AG09309 (cell line): ENCODE measurements around the gene ZBTB16.
A peak's percentile ranks its signal among the peaks of the same experiment; 100 is the strongest.

ENCODE experiments used
- DNase-seq: peaks from one replicate; pipeline ENCODE4 v3.0.0-alpha.2; 2010; ENCODE audit warnings: low read depth
- H3K4me3 ChIP-seq: 2 replicates; pipeline ENCODE4 v1.5.1; 2011; ENCODE audit warnings: mild to moderate bottlenecking, low read depth, low read length, moderate library complexity; ENCODE audit not compliant: control insufficient read depth
- TF ChIP-seq, protein P1 (sequence below): IDR thresholded peaks from 2 replicates; pipeline ENCODE4 v1.5.1; 2011; ENCODE audit warnings: mild to moderate bottlenecking, low read depth, low read length, inconsistent platforms; ENCODE audit not compliant: insufficient read depth, control insufficient read depth; ENCODE audit errors: missing control alignments

ZBTB16 gene

GRCh38 chr11:114132417-114132816 lies 72.9 kb downstream of the ZBTB16 start:
- H3K4me3 ChIP-seq = no peak overlapping the region
- DNase-seq = peak; percentile 16
- TF ChIP-seq, protein P1, sequence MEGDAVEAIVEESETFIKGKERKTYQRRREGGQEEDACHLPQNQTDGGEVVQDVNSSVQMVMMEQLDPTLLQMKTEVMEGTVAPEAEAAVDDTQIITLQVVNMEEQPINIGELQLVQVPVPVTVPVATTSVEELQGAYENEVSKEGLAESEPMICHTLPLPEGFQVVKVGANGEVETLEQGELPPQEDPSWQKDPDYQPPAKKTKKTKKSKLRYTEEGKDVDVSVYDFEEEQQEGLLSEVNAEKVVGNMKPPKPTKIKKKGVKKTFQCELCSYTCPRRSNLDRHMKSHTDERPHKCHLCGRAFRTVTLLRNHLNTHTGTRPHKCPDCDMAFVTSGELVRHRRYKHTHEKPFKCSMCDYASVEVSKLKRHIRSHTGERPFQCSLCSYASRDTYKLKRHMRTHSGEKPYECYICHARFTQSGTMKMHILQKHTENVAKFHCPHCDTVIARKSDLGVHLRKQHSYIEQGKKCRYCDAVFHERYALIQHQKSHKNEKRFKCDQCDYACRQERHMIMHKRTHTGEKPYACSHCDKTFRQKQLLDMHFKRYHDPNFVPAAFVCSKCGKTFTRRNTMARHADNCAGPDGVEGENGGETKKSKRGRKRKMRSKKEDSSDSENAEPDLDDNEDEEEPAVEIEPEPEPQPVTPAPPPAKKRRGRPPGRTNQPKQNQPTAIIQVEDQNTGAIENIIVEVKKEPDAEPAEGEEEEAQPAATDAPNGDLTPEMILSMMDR = no peak

- H3K4me3 ChIP-seq = no peak overlapping the region
- peak; percentile 80 for DNase-seq
- TF ChIP-seq, protein P1 = no peak
Measured at GRCh38 chr11:114132944-114133394, 73.5 kb downstream of the ZBTB16 start.

DNA sequence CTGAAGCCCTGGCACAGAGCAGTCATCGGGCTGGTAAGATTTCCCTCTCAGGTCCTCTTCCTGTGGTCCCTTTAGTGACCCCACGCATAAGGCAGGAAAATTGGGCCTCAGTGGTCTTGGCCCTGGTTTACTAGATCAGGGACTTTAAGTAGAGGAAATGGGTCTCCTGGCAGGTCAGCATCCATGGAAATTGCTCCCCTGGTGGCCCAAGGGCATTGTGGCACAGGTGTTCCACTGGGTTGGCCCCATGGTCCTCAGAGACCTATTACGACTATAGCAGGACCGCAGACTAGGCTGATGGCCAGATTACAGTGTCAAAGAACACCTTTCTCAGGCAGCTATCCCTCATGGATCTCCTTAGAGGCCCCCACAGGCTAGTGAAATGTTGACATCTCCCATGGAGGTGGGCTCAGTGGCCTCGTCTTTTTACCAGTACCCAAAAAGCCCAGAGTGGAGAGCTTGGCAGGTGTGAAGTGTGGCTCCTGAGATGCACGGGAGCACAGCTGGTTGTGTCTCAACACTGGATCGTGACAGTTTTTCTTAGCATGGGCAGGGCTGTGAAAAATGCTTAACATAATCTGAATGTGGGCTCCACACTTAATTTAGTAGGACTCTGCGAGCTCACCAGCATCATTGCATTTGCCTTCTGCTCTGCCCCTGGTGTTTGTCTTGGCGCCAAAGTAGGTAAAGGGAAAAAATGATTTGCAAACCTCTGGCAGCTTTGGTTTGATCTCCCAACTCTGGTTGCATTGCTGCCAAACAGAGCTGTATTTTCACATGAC lies 74.2 kb downstream of the ZBTB16 start:
- H3K4me3 ChIP-seq = no peak overlapping the region
- DNase-seq = no peak
- TF ChIP-seq, protein P1 = no peak

DNA sequence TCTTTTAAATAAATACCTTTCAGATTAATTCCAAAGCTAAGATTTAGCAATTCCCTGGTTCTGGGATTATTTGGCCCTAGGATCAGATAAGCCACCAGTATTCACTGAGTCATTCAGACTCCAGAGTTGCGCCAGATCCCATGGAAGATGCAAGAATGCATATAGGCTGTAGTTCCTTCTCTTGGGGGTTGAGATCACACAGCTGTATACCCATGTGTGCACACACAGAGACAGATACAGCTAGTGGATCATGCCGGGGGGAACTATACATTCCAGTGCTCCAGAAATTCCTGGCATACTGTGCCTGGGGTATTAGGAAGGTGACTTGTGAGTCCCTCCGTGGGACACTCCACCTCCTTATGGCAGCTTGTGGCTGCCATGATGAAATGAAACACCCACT lies 75.4 kb downstream of the ZBTB16 start:
- peak; percentile 73 for DNase-seq
- TF ChIP-seq, protein P1 = no peak
- no peak overlapping the region for H3K4me3 ChIP-seq

DNA sequence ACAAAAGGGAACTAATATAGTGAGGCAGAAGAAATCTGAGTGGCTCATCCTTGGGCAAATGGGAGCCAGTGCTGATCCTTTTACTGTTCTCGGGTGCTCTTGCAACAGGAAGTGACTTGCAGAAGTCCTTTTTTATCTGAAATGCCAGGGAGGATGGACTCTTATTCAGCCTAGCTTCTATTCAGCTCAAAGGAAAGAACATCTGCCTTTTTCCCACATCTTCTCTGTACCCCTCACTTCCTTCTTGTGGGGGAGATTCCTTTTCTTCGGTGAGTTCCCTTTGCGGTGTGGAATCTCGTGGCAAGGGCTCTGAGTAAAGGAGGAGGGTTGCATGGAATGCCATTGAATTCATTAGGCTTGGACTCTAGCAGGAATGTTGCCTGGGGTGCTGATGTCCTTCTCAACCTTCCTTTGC lies 76.2 kb downstream of the ZBTB16 start:
- TF ChIP-seq, protein P1 = no peak
- DNase-seq = peak; percentile 14
- no peak overlapping the region for H3K4me3 ChIP-seq

- H3K4me3 ChIP-seq = no peak overlapping the region
- no peak for DNase-seq
- TF ChIP-seq, protein P1 = no peak
Measured at GRCh38 chr11:114136686-114137640, 77.5 kb downstream of the ZBTB16 start.
